CD4-positive, alpha-beta T cell treated with Interleukin-15 for 4 hours (primary cell): ENCODE measurements around the gene CD109.
"Not testable (repeated sequence)": the region's sequence is repeated elsewhere in the genome, so short reads cannot be mapped to it uniquely, and the experiment has no call there.

ENCODE experiments used
- DNase-seq: peaks from one replicate; pipeline ENCODE4 v3.0.0-alpha.2; 2020; ENCODE audit warnings: low spot score

Gene CD109

DNA sequence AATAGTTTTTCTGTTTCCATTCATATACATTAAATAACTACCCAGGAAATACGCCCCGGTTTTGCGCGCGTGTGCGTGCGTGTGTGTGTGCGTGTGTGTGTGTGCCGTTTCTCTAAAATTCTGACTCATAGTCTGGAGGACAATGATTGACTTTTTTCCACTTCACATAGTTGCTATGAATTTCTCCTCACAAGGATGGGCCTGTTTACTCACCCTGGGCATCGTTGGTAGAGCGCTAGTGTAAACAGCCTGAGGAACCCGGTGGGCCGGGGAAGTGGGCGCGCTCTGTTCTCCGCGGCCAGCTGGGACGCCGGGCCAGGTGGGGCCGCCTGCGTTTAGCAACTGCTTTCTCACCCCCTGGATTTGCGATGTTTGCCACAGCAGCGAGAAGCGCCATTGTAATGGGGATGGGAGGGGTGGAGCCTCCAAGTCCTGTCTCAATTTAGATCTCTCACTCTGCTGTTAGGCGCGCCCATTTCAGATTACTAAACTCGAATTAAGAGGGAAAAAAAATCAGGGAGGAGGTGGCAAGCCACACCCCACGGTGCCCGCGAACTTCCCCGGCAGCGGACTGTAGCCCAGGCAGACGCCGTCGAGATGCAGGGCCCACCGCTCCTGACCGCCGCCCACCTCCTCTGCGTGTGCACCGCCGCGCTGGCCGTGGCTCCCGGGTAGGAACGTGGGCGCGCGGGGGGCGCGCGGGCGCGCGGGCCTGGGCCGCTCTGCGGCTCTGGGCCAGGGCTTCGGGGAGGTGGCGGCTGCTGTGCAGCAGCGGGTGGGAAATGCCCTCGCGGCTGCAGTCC lies at the start of gene CD109:
Gene CD109 (plus strand): TSS at position 585 of the 803 bp plus-strand sequence. CDS start 13 bp downstream, at position 598.
- peak; percentile 63 for DNase-seq

DNA sequence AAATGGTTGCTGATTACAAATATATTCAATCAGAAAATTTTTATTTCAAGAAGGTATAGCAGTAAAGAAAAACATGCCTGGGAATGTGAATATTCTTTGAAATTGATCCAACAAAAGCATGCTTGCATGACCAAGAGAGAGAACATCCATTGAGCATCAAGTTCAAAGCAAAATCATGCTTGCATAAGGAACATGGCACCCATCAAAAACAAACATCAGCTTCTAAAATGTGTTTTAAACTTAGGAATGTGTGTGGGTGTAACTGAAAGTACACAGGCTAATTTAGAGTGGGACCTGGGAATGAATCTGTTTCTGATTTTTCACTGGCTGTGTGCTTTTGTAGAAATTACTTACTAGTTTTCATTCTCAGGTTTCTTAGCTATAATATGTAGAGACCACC lies 47.8 kb upstream of the CD109 start:
- no peak for DNase-seq

DNA sequence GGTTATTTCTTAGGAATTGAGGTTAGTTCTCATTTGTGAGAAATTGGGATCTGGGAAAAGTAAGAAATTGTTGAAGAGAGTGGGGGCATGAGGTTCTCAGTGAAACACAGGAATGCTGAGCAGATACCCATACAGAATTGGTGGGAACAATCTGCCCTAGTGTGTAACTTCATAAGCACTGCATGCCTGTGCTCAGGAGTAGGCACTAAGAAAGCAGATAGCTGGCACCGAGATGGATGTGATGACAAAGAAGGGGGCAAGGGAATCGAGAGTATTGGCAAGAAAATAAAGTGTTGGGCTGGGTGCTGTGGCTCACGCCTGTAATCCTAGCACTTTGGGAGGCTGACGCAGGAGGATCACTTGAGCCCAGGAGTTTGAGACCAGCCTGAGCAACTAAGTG lies 46.2 kb upstream of the CD109 start:
- DNase-seq: no peak

DNA sequence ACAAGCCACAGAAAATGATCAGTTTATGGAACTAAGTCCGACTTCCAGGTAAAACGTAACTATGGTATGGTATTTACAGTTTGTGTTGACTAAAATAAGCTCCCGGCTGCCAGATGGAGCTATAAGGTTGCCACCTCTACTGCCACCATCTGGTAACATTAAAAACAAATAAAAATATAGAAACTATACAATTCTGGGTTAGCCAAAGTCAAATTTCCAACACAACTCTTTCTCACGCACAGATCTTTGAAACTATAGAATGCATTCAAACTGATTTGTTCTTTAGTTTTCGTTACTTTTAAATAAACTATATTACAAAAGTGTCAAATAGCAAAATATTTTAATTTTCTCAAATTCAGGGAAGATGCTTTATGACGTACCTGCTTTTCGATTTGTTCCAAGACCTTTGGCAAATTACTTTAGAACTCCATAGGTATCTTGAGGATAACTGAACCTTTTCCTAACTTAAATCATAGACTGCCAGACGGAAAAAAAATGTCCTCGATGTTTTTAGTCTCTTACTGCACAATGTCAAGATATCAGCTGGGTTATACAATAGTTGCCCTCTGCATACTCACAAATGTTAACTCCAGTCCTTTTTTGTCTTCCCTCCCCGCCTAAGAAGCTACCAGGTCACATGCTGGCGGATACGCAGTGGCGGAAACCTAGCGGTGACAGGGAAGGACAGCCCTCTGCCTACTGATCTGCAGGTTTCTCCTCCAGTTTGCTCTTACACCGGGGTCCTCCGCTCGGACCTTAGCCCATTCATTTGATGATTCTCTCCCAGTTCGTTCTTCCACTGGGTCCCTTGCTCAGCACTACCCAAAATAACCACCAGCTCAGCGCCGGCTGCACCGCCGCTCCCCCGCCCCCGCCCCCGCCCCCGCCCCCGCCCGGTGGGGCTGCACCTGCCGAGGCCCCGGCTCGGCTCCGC lies 43.1 kb upstream of the CD109 start:
- DNase-seq: peak; percentile 69

DNA sequence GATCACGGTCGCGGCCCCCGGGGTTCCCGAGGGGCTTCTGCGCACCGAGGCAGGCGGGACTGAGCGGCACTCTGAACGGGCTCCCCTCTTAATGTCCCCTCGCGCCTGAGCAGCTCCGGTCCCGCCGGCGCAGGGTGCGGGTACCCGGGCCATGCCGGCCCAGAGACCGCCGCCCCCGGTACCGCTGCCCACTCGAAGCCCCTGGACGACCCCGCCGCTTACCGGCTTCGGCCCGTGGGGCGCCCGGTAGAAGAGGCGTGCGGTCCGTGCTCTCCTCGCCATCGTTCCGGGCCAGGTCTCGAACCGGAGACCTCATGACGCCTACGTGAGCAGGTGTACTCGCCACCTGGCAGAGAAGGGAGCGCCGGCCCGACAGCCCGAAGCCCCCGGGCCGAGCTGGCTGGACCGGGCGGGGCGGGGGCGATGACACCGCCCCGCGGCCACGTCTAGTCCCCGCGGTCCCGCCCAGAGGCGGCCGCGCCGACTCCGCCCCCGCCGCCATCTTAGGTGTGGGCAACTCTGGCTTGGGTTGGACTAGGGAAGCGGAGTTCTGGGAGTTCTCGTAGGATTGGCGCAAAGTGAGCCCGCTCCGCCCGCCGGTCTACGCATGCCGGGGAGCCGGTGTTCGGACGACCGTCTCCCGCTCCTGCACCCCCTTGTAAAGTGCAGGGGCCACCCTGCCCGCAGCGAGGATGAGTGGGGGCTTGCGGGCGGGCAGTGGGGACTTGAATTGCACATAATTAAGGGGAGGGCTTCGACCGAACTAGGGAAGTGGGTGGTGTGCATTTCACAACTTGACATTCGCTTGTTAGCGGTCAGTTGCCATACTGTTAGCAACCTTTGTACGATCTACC lies 42.2 kb upstream of the CD109 start, which contains the start of gene SLC17A5:
Gene SLC17A5 (minus strand): TSS at position 422 of the 854 bp plus-strand sequence. CDS start 106 bp downstream, at position 316.
- DNase-seq: peak; percentile 89

DNA sequence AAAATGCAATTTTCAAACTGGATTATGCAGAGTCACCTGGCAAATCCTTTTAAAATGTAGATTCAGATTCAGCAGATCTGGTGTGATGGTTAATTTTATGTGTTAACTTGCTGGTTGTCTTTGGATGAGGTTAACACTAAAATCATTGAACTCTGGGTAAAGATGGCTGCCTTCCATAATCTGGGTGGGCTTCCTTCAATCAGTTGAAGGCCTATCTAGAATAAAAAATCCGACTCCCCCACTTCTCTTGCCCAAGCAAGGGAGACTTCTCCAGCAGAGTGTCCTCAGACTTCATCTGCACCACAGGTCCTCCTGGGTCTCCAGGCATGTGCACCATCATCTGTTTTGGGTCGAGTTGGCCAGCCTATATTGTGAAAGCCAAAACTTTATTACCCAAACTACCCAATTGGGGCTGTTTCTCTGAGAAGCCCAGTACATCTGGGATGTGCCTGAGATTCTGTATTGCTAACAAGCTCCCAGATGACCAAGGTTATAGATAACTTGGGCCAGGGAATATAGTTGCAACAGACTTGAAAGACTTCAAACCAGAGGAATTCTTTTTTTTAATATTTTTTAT lies 40.6 kb upstream of the CD109 start:
- DNase-seq: no peak

DNA sequence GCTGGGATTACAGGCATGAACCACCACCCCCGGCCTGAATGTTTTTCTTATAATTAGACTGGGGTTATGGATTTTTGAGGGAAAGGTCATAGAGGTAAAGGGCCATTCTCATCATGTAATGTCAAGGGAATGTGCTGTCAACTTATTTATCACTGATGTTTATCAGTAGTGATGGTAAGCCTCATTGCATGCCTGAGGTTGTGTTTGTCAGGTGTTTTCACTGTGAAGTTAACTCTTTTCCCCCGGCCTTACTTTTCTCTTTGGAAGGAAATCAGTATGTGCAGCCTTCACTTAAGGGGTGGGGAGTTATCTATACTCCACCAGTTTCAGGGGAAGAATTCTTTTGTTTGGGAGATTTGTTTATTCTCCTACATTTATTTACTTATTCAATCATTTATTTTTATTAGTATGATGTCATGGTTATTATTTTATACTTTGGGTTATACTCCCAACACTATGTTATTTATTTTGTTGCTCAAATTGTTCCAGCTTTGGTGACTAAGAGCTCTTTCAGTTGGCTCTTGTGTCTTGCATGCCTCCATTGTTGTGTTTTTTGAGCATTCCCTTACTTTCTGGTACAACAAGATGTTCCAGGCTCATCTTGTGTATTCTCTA lies 39.4 kb upstream of the CD109 start:
- no peak for DNase-seq

DNA sequence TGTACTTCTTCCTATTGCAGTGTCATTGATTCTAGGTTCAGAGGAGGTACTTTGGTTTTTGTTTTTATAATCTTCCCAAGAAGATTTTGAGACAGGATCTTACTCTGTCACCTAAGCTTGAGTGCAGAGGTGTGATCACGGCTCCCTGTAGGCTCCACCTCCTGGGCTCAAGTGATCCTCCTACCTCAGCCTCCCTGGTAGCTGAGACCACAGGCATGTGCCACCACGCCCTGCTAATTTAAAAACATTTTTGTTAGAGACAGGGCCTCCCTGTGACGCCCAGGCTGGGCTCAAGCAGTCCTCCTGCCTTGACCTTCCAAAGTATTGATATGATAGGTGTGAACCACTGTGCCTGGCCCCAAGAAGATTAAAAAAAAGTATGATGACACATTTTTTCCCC lies 38.8 kb upstream of the CD109 start:
- DNase-seq: peak; percentile 8

DNA sequence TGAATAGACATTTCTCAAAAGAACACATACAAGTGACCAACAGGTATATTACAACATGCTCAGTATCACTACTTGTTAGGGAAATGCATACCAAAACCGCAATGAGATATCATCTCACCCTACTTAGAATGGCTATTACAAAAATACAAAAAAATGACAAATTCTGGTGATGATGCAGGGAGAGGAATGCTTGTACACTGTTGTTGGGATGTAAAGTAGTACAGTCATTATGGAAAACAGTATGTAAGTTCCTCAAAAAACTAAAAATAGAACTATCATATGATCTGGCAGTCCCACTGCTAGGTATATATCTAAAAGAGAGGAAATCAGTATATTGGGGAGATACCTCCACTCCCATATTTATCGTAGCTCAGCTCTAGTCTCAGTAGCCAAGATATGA lies 31.3 kb upstream of the CD109 start:
- DNase-seq: no peak

DNA sequence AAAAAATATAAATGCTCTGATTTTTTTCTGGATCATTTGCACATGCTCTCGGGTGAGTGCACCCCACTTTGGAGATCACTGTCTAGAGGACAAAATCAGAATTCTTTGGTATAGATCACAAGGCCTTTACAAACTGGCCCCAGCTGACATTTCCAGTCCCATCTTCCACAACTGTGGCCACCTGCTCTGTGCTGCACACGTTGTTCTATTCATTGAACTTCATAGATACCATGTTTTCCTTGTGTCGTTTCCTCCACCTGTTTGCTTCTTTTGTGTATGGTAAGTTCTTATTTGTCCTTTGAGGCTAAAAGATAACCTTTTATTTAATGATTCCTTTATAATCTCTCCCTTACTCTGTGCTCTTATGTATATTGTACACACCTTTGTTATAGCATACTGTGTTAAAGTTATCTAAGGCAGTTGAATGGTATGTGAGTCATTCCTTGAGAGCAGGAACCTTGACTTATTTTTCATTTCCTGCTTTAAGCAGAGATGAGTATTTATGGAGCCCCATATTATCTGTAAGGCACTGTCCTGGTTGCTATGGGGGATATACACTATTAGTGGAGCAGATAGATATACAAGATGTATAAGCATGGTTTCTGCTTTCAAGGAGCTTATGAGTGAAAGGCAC lies 30.2 kb upstream of the CD109 start:
- no peak for DNase-seq

DNA sequence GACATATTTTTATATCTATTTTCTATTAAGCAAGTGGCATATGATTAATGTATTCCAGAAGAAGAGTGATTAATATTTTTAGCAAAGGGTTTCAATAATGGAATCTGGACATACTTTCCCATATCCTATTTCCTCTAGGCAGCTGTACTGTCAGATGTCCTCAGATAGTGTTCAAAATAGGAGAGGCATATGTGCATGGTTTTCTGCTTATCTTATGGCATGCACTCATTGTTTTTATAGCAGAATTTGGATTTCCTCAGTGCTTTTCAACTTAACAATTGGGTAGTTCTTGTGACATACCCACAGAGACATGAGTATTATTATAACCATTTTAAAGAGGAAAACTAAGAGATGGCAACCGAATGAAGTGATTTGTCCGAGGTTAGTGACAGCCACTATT lies 29.6 kb upstream of the CD109 start:
- no peak for DNase-seq

DNA sequence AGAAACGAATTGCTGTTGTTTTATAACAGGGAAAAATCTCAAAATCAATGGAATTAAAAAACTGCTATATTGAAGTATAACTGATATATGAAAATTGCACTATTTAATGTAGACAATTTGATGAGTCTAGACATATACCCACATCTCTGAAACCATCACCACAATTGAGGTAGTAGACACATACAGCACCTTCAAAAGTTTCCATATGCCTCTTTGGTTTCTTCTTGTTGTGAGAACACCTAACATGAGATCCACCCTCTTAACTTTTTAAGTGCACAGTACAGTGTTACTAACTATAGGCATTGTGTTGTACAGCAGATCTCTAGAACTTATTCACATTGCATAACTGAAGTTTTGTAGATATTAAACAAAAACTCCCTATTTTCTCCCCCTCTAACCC lies 28.2 kb upstream of the CD109 start:
- DNase-seq: no peak

DNA sequence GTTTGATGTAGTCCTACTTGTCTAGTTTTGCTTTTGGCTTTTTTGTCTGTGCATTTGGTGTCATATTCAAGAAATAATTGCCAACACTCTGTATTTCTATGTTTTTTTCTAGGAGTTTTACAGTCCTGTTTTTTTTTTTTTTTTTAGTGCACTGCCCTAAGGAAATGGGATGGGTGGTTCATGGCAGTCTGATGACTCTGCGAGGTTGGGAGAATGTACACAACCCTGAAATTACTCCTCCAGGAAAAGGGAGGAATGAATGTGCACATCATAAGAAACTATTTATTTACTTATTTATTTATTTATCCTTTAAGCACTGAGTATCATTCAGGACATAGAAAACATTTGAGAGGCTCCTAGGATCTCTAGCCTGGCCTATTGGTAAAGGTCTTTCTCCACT lies 27.0 kb upstream of the CD109 start:
- DNase-seq: no peak

DNA sequence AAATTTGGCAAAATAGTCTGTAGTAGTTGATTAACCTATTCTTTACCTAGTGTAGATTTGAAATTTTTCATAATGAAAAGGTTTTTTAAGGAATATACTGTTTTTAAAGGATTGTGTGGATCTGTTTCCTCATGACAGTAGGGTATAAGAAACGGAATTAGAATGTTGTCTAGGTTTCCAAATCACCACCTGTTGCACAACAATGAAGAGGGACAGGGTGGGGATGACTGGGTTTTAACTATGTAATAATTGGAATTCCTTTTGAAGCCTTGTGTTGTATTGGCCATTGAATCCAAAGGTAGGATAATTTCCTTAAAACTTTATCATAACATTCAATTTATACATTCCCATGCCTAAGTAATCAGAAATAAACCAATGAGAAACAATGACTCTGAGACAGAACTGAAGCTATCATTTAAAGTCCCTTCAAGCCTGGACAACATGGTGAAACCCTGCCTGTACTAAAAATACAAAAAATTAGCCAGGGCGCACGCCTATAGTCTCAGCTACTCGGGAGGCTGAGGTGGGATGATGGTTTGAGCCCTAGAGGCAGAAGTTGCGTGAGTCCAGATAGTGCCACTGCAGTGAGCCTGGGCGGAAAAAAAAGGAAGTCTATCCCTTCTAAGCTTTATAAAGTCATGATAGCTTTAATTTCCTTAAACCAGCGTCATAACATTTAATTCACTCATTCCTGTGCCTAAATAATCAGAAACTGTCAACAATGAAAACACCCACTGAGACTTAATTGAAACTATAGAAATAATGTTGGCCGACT lies 23.9 kb upstream of the CD109 start:
- no peak for DNase-seq

DNA sequence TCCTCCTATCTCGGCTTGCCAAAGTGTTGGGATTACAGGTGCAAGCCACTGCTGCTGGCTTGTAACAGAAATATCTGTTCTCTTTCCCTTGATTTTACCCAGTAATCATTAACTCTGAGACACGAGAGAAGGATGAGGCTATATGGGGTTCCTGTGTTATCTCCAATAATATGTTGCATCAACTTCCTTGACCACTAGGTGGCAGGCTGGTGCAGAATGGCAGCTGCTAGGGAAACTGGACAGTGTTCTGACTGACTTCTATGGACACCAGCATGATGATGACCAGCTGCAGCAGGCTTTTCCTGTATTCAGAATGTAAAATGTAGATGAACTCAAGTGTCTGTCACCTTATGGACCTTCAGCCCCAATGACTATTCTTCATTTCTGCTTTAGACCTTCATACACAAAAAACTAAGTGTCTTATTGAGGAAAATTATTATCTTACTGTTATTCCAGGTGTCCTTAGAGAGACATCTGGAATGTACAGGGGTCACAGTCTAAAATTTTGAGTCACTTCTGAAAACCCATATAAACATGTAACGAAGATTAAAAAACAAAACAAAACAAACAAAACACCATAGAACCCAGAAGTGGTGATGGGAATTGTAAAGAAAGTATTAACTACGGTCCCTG lies 20.4 kb upstream of the CD109 start:
- DNase-seq: peak; percentile 75

DNA sequence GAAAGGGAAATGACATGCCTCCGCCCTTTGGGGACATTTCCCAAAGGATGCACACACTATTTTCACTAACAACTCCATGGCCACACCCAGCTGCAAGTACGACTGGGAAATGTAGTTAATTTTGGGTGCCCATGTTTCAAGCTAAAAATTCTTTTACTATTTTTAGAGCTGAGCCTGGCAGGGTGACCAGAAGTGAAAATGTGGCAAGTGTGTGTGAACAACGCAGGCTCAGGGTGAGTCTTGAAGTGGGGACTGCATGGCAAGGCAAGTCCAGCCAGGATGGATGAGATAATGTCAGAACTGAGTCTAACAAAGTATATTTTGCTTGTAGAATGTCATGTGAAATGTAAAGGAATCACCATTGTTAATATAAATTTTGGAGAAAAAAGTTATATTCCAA lies 17.0 kb upstream of the CD109 start:
- DNase-seq: no peak

DNA sequence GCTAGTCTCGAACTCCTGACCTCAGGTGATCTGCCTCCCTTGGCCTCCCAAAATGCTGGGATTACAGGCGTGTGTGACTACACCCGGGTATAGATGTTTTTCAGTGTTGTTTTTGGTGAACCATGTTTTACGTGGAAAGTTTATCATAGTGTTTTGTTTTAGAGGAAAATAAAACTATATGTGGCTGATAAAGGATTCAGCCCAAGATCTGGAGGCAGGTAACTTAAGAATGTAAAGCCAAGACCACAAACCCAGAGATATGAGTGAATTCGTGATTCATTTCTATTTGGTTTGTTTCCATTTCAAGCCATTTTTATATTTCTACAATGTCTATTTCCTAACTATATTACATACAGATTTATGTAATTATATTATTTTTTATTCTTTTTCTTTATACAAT lies 16.2 kb upstream of the CD109 start:
- not testable (repeated sequence) for DNase-seq

DNA sequence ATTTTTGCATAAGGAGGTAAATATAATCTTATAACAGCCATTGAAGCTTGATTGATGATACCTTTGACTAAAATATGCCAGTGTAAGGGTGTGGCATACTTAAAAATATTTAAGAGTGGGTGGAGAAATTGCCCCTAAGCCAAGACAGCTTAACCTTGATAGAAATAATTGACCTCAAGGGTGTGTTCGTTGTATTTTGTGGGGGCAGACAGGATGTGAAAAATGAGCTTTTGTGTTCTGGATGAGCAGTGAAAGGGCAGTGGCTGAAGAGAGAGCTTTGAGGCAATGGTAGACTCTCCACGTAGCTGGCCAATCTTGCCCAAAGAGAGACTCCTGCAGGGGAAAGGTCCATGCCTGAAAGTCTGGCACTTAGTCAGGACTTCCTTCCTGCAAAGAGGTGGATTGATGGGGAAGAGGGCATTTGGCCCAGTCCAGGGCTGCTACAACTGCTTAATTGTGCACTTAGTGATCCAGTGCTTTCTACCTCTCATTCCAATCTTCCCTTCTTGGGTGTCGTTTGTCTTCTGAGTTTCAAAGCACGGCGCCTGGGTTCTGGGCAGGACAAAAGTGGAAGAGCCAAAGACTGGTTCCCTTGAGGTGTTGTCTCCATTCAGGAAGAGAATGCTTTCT lies 15.6 kb upstream of the CD109 start:
- DNase-seq: no peak

DNA sequence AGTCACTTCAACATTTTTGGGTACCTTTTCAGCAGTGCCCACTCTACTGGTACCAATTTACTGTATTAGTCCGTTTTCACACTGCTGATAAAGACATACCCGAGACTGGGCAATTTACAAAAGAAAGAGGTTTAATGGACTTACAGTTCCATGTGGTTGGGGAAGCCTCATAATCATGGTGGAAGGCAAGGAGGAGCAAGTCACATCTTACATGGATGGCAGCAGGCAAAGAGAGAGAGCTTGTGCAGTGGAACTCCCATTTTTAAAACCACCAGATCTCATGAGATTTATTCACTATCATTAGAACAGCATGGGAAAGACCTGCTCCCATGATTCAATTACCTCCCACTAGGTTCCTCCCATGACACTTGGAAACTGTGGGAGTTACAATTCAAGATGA lies 12.4 kb upstream of the CD109 start:
- DNase-seq: not testable (repeated sequence)
